Breast epithelium (tissue), 3 donors: ENCODE results near the gene TBX2.

Source experiments
- CTCF ChIP-seq, 3 donors: fragments of 450-650 bp; IDR thresholded peaks; one replicate each; pipeline ENCODE4 v1.5.1; 2016 to 2017; ENCODE audit warnings: antibody characterized with exemption in 3 of 3, mild to moderate bottlenecking in 3 of 3, moderate library complexity in 3 of 3
- POLR2A ChIP-seq: fragments of 450-650 bp; IDR thresholded peaks from one replicate; pipeline ENCODE4 v1.6.1; 2016; ENCODE audit warnings: antibody characterized with exemption, mild to moderate bottlenecking, moderate library complexity
- POLR2AphosphoS5 ChIP-seq, 3 donors: sonication (generic); formaldehyde crosslinking; IDR thresholded peaks; one replicate each; pipeline ENCODE4 v1.6.1; 2017; ENCODE audit warnings: antibody characterized with exemption in 3 of 3

GRCh38 chr17:61411011-61411260 lies 11.3 kb downstream of the TBX2 start:
- TF ChIP-seq CTCF (IDR thresholded peaks at IDR 0.05) (no peak), POLR2AphosphoS5 (IDR thresholded peaks at IDR 0.05) (peak in 1 of 3 donors; percentile 2), POLR2A (no peak)
